Activated CD8-positive, alpha-beta memory T cell treated with anti-CD3 and anti-CD28 coated beads for 4 hours (primary cell): ENCODE data around the gene PHACTR1.

Experiments used
- DNase-seq, 2 donors: peaks; one replicate each; pipeline ENCODE4 v3.0.0-alpha.2; 2020; ENCODE audit warnings: low read depth in 2 of 2

The PHACTR1 gene

GRCh38 chr6:13190376-13190775 lies 473.8 kb downstream of the PHACTR1 start:
- no peak for DNase-seq

DNA sequence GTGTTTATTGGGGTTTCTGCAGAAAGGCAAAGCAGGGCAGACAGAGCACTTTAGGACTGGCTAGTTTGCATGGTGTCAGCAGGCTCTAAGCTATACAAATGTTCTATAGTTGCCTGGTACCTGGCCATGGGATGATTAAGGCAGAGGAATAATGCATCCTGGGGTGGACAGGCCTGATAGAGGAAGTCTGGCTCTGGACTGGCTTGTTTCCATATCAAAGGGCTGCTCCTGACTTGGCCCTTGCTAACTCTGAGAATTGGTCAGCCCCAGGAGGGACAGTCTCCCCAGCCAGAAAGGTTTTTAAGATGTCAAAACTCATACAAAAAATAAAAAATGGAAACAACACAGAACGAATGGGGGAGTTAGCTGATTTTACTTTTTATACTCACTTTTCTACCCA lies 474.9 kb downstream of the PHACTR1 start:
- DNase-seq = no peak

- no peak for DNase-seq
Observed at GRCh38 chr6:13194852-13195251, 478.3 kb downstream of the PHACTR1 start.

- DNase-seq = no peak
Observed at GRCh38 chr6:13195803-13196202, 479.2 kb downstream of the PHACTR1 start.

- no peak for DNase-seq
Observed at GRCh38 chr6:13198168-13198567, 481.6 kb downstream of the PHACTR1 start.

GRCh38 chr6:13201336-13201735 lies 484.8 kb downstream of the PHACTR1 start:
- DNase-seq = no peak

DNA sequence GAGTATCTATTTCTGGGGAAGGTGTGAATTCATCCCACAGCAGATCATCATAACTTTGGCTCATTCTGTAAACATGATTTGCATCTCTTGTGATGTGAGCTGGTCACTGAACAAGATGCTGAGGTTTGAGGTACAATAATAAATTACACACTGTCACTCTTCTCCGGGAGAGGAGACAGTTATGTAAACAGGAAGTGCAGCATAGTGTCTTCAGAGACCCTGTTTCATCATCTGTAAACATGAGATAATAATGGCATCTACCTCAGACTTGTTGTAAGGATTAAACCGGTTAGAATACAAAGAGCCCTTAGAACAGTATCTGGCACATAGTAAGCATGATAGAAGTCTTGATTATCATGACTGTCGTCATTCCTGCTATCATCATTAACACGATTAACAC lies 486.6 kb downstream of the PHACTR1 start:
- DNase-seq = no peak

- no peak for DNase-seq
Observed at GRCh38 chr6:13205106-13205505, 488.5 kb downstream of the PHACTR1 start.

- DNase-seq = no peak
Observed at GRCh38 chr6:13212096-13212495, 495.5 kb downstream of the PHACTR1 start.

GRCh38 chr6:13212538-13212937 lies 496.0 kb downstream of the PHACTR1 start:
- no peak for DNase-seq

DNA sequence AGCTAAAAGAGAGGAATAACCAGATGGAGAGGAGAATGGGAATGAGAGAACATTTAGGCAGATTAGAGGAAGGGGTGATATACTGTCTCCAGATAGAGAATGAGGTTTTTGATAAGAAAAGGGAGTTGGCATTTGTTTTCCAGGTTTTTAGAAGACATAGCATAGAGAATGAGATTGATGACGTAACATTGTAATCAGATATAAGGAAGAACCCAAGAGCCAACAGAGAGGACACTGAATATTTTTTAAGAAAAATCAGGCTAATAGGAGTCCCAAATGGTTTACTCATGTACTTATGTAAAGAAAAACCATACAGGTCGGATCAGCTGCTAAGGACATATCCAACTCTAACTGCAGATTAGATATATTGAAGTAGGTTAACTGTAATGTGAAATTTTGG lies 498.8 kb downstream of the PHACTR1 start:
- DNase-seq = no peak

- DNase-seq = no peak
Observed at GRCh38 chr6:13216236-13217014, 499.9 kb downstream of the PHACTR1 start.

- DNase-seq = no peak
Observed at GRCh38 chr6:13217206-13217905, 500.8 kb downstream of the PHACTR1 start.

DNA sequence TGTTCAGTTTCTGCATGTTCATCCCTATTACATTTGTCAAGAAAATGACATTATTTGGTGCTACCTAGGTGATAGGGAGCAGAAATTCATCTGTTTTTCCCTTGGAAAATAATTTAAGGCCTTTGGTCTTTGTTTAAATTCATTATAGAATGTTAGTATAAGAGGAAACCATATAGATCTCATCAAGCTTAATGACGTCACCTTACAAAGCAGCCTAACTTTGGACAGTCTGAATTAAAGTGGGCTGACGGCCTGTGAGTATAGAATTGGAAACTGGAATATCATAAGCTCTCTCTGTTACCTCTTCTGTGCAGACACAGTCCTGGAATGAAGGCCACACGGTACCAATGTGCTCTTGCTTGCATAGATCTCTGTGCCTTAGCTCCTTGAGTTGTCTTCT lies 503.7 kb downstream of the PHACTR1 start:
- no peak for DNase-seq

DNA sequence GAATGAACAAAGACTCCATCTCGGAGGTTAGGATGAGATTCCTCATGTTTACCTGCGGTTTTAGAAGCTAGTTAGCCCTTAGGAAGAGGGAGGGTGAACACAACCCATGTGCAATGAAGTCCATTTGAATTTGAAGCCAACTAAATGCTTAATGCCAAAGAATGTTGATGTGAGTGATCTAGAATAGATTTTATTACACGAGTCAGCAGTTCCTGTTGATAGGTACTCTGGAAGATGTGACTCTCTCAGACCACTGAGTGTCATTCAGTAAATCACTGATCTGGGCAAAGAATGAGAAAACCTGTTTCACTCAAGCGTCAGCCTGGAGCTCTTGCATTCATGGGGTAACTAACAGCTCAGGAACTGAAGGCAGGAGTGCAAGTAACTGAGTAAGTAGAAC lies 505.5 kb downstream of the PHACTR1 start:
- DNase-seq = no peak

DNA sequence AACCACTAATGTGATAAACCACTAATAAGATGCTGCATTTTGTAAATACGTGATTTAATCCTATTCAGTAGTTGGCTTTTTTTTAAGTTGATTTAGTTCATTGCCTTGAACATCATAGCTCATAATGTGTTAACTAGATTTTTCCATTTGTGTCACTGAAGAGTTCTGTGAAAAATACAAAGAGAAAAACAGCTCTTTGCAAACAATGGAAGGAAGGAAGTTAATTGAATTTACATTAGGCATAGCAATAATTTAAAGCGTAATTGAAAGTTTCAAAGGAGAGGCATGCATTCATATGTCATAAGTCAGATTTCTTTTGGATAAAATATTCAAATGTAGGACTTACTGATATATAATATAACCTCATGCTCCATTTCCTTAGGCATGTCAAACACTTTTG lies 509.5 kb downstream of the PHACTR1 start:
- DNase-seq = no peak

DNA sequence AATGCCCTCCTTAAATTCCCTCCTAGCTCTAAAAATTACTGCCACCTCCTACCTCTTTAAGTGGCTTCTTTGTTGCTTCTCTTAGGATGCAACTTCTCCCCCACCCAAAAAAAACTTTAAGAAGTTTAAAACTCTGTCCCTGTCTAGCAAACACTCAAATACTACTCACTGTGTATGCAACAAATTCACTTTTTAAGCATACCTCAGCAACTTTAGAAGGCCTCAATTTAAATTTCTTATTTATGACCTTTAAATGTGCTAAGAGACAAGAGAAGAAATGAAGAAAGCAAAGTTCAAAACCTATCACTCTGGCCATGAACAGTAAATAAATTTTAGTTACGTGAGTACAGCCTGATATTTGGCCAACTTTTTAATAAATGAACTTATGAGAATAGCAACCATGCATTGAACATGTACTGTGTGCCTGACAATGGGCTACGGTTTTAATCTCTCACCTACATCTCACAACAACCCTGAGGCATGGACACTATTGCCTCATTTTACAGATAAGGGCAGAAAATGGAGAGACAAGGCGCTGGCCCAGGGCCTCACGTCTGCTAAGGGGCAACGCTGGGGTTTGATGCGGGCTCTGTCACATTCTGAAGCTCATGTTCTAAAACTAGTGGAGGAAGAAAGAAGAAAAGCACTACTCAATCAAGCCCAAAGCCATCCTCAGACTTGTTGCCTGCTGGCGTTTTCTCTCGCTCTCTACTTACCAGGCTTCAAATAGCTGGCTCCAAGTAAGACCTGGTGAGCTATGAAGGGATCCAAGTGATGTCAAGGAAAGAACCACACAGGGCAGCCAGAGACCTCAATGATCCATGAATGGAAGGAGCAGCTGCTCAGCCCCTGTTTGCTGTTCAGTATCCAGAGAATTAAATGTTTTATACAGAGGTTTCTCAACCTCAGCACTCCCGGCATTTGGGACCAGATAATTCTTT lies 512.0 kb downstream of the PHACTR1 start:
- no peak for DNase-seq

- no peak for DNase-seq
Observed at GRCh38 chr6:13229205-13230085, 512.9 kb downstream of the PHACTR1 start.

DNA sequence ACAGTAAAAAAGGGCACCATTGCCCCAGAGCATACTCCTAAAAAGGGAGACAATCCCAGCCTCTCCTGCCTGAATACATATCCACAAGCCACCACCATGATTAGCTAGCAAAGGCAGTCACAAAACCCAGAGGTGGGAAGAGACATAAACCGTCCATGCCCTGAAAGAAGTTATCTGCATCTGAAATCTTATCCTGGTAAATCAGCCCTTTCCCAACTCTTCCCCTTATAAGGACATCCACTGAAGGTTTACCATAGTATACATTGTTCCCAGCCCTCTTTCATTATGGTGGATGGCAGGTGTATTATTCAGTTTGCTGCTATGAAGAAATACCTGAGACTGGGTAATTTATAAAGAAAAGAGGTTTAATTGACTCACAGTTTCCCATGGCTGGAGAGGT lies 516.5 kb downstream of the PHACTR1 start:
- no peak for DNase-seq

- DNase-seq = no peak
Observed at GRCh38 chr6:13234130-13234529, 517.6 kb downstream of the PHACTR1 start.

DNA sequence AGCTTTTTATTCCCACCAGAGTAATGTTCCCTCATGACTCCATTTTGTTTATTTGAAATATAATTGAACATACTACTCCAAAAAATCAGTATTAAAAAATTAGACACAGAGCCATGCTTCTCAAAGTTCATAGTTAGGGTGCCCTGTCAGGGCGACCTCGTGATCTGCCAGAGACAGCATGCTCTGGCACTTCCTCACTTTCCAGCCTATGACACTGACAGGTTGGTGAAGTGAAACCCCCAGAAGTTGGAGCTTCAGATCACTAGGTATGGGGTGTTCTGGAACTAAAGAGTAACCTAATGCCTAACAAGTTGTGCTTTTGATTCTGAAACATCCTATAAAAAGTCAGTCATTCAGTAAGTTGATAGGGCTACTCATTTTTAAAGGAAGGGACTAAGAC lies 518.8 kb downstream of the PHACTR1 start:
- no peak for DNase-seq
